NK-92 (cell line): ENCODE results near the gene ZDHHC3.

Experiments
- DNase-seq: peaks from one replicate; lab custom pipeline; 2025; ENCODE audit not compliant: unreplicated experiment; lab: John Stamatoyannopoulos, UW

ZDHHC3 gene

DNA sequence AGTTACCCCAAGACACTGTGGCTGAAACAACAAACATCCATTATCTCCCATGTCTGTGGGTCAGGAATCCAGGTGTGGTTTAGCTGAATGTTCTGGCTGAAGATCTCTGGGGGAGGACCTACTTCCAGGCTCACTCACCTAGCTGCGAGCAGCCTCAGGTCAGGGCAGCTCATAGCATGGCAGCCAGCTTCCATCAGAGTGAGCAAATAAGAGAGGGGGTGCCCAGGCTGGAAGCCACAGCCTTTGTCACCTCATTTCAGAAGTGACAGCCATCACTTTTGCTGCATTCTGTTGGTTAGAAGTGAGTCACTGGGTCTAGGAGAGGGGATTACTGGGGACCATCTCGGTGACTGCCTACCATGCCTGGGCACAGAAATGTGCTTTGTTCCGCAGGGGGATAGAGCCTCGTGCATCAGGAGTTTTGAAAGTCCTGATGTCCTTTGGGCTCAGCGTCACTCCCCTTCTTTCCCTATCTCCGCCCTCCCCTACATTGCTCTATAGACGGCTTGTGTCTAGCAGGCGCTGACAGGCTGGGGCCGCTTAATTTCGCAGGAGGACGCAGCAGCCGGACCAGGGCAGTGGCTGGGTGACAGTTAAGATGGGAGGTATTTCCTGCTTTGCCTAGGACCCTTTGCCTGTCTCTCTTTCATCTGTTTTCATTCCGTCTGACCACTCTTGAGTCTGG lies 76.1 kb downstream of the ZDHHC3 start:
- no peak for DNase-seq

DNA sequence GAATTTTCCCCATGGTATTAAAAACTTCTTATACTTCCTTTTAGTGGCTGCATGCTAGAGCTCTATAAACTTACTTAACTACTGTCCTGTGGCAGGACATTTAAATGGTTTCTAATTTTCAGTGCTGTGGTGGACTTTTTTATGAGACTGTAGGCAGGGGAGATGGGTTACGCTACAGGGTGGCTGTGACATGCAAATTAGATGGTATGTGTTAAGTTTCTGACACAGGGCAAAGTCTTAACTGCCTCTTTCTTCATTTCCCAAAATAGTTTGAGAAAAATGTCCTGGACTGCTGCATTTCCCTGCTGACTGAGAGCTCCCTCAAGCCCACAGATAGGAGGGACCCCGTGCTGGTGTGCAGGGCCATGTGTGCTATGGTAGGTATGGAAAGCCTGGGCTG lies 79.5 kb downstream of the ZDHHC3 start:
- no peak for DNase-seq

DNA sequence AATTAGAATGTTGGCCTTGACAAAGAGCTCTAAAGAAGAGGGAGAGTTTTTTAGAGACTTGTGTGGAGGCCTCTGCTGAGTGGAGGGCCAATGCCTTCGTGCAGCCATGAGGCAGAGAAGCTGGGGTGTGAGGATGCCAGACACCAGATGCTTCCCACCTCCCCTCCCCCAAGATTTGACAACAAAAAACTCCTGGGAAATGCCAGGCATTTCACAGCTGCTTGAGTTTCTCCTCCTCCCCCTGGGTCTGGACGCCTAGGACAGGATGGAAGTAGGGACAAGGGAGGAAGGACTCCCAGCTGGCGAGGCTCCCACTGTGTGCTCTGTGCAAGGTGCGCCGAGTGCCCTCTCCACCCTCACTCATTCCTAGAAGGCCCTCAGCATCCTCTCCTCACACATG lies 81.5 kb downstream of the ZDHHC3 start:
- DNase-seq, result no peak

DNA sequence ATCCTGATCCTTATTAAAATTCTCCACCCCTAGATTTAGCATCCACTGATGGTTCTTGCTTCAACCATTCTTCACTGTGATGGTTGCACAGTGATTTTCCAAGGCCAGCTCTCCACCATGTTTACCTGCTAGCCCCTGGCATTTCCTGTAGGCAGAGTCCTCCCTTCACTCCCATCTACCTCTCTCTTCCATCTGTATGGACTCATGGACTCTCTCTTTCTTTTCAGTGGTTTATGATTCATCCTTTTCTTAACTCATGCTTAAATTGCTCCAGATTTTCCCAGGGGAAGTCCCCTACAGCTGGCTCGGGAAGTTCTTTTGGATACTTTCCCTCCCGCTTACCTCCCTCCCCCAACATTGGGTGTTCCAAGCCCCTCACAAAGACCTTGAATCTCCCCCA lies 82.9 kb downstream of the ZDHHC3 start:
- no peak for DNase-seq

DNA sequence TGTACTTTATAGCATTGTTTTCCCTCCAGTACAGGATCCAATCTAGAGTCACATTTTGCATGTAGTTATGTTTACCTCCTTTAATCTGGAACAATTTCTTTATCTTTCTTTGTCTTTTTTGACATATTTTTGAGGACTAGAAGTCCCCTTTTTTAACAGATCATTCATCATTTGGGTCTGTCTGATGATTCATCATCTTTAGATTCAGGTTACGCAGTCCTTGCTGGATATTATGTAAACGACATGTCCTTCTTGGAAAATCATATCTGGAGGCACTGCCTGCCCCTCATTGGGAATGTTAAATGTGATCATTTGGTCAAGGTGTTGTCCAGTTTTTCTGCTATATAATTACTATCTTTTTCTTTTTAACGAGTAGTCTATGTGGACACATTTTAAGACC lies 83.3 kb downstream of the ZDHHC3 start:
- DNase-seq, result no peak

DNA sequence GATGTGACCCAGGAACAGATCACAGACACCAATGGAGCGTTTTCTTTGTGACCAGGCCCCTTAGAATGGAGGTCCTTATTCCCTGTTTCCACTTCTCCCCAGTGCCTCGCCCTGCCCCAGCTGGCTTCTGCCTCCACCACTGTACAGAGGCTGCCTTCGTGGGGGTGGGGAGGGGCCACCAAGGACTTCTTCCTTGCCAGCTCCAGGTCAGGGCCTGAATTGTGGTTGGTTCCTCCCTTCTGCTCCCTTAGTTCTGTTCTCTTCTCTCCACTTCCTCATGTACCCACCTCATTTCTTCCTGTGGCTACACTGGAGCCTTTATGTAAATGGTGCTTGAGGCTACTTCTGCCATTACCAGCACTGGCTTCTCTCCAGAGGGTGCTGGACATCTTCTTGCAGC lies 85.1 kb downstream of the ZDHHC3 start:
- DNase-seq, result no peak

DNA sequence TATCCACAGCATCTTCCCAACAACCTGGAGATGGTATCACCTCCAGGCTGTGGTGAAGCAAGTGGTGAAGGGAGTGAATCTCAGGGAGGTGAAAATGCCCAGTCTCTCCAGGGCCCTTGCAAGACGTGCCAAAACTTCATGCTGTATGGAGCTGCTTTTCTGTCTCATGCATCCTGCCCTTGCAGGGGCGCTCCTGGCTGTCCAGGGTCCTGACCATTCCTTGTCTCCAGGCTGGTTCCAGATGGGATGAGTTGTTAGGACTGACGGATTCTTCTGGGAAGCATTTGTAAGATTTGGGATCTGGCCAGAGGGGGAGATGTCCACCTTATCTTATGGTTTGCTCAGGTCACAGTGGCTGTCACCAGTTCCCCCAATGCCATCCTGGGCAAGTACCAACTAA lies 85.7 kb downstream of the ZDHHC3 start:
- DNase-seq, result no peak

DNA sequence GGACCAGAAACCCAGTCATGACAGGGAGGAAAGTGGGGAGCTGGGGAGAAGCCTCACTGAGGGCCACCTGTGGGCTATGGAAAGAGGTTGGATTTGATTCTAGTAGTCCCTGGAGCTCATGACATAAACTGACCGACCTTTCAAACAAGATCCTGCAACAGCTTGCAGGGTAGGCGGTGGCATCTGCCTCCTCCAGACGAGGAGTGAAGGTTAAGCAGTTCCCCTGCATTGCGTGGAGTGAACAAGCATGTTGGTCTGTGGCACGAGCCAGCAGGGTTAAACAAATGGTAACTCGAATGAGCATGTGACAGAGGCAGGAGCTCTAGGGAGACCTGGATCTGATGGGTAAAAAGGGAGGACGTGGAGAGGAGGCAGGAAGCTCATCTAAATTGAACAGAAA lies 88.9 kb downstream of the ZDHHC3 start:
- no peak for DNase-seq

DNA sequence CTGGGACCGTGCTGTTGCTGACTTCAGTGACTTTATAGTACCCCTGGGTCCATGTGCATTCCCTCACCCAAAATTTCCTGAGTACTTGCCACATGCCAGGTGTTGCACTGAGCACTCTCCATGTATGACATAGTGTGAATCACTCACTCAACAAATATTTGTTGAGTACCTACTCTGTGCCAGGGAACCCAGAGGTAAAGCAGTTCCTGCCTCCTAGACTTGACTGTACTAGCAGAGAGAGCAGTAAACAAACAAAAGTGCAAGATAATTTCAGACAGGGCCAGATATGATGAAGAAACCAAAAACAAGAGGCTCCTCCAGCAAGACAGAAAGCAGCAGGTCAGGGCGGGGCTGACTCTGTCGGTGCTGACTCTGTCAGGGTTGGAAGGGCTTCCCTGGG lies 89.4 kb downstream of the ZDHHC3 start:
- DNase-seq, result no peak

DNA sequence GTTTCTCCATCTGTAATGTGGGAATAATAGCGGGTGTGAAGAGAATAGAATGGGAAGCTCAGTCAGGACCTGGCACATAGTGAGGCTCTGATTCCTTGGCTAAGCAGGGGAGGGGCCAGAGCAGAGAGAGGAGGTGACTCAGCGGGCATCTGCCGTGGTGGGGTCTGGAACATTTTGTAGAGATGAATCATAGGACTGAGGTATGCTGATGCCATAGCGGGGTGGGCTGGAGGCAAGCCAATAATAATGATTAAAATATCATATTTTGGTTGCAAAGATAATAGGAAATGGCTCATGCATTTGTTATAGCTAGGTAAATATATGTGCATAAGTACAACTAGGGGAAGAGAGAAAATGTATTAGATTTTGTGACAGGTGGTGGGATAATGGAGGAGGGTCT lies 90.4 kb downstream of the ZDHHC3 start:
- DNase-seq, result no peak

DNA sequence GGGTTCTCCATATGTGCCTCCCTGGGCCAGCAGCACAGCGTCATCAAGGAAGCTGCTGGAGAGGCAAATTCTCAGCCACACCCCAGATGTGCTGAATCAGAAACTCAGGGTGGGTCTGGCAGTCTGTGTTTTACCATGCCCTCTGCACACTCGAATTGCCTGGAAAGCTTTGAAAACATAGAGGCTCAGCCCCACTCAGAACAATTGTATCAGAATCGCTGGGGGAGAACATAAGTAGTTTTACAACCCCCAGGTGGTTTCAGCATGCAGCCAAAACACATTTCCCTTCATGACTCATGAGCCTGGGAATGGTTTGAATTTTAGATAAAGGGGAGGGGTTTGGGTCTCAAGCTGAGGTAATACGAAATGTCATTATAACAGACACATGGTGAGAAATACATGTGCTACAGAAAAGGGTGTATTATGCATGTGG lies 92.0 kb downstream of the ZDHHC3 start:
- DNase-seq, result no peak

DNA sequence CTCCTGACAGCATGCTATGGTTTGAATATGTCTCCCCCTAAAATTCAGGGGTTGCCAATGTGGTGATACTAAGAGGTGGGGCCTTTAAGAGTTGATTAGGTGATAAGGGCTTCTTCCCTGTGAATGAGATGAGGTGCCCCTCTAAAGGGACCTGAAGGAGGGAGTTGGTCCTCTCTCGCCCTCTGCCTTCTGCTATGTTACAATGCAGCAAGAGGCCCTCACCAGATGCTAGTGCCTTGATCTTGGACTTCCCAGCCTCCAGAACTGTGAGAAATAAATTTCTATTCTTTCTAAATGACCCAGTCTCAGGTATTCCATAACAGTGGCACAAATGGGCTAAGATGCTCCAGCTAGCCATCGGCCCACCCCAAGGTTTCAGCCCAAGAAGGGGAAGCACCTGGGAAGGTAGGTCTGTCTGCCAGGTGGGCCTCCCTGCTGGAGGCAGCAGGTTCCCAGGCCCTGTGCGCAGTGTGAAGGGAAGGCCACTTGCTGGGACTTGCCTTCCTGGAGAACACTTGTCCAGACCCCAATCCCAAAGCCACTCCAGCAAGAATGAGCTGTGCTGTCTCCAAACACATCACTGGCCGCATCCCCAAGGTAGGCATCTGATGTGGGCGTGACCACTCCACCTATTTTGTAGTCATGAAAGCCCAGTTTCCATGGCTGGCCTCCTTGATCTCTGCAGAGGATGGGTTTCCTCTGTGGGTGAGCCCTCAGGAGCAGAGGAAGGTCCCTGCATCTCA lies 92.6 kb downstream of the ZDHHC3 start:
- no peak for DNase-seq

DNA sequence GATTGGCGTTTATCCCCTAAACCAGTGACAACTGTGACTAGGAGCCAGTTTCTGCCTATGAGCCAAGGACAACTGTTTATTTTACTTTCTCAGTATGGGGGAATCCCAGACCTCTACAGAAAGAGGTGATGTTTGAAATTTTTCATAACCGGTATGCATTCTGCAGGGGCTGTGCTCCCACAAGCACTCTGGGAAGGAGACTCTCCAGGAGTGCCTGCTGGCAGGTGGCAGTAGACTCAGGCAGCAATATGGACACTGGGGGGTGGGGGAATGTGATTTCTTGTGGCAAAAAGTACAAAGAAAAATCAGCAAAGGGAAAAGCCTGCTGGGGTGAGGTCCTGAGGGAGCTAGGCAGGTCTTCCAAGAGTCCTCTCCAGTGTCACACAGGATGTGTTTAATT lies 95.7 kb downstream of the ZDHHC3 start:
- DNase-seq, result no peak

DNA sequence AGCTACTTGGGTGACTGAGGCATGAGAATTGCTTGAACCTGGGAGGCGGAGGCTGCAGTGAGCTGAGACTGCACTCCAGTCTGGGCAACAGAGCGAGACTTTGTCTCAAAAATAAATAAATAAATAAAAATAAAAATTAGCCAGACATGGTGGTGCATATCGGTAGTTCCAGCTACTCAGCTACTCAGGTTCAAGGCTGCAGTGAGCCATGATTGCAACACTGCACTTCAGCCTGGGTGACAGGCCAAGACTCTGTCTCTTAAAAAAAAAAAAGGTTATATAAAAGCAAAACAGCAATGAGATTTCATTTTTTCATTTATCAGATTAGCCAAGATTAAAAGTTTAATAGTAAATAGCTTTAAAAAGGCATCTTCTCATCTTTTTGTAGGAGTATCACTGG lies 98.6 kb downstream of the ZDHHC3 start:
- no peak for DNase-seq

DNA sequence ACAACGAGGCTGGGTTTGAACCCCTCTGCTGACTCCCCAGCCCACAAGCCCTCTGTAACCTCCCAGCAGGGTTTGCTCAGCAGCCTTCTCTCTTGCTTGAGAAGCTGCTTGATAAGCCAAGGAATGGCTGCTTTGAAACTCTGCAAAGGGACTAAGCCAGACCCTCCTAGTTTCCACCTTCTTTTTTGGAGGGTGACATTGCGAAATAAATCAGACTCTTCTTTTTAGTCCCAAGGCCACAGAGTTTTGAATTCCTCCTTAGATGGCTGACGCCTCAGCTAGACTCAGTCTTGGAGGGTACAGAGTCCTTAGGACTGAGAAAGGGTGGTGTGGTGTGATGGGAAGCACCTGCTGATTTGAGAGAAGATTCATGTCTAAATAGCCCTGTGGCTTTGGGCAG lies 100.4 kb downstream of the ZDHHC3 start:
- DNase-seq, result no peak
